ENCODE data around the gene RNF208. TPM values are rescaled to one million over a fixed set of nuclear protein-coding genes. Genes with fewer than 3 reads are reported as not detected.
"Not testable (repeated sequence)": the region's sequence is repeated elsewhere in the genome, so short reads cannot be mapped to it uniquely, and the experiment has no call there.

The RNF208 gene, protein sequence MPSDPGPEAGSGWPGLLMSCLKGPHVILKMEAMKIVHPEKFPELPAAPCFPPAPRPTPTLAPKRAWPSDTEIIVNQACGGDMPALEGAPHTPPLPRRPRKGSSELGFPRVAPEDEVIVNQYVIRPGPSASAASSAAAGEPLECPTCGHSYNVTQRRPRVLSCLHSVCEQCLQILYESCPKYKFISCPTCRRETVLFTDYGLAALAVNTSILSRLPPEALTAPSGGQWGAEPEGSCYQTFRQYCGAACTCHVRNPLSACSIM
- 0.76 and 2.9 TPM in 2 replicates for total RNA-seq

DNA sequence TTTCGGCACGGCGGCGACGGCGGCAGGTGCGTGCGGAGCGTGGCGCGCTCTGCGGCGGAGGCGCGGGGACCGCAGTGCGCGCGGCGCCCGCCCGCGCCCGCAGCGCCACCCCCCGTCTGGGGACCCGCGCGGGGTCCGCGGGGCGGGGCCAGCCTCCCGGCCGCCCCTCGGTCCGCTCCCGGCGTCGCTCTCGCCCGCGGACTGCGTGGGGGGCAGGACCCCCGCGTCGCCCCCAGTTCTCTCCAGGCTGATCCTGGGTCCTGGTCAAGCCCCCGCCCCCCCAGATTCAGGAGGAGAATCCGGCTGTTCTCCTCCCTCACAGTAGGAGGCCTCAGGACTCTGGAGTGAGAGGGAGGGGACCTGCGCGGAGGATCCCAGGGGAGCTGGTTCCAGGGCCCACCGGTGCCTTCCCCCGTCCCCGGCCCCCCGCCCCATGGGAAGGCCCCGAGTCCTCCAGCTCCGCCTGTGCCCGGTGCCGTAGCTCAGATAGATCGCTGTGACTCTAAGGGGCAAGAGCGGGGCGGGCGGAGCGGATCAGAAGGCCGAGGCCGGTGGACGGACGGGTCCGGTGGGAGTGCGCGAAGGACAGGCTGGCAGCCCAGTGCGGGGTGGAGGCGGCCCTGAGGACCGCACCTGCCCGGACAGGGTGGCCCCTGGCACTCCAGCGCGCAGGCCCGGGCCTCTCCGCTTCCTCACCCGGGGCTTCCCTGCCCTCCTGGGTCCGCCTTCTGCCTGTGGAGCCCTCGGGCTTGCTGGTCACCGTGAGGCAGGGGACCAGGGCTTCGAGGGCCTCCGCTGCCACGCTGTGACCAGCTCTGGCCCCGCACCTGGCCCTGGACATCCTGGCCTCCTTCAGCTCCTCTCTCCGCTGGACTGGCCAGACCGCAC is at the start of gene RNF208:
RNF208 (minus strand) TSS at position 51 of the 888 bp plus-strand sequence. CDS start 1,028 bp downstream, outside the sequence.
- no peak for DNase-seq (ENCODE audit: extremely low read depth, low read depth, low spot score)

DNA sequence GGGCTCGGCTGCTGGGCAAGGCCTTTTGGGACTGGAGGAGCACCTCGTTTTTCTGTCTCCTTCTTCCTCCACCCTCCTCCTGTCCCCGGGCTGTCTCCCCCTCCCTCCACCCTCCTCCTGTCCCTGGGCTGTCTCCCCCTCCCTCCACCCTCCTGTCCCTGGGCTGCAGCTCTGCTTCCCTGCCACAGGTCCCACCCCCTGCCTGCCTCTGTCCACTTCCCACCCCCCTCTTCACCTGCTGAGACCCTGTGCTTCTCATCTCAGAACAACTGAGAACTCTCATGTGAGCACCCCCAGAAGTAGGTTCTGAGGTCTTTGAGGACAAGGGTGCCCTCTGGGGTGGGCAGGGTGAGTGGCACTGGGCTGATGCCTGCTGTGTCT is 49.6 kb upstream of the RNF208 start:
- DNase-seq (ENCODE audit: extremely low read depth, low read depth, low spot score) = no peak

DNA sequence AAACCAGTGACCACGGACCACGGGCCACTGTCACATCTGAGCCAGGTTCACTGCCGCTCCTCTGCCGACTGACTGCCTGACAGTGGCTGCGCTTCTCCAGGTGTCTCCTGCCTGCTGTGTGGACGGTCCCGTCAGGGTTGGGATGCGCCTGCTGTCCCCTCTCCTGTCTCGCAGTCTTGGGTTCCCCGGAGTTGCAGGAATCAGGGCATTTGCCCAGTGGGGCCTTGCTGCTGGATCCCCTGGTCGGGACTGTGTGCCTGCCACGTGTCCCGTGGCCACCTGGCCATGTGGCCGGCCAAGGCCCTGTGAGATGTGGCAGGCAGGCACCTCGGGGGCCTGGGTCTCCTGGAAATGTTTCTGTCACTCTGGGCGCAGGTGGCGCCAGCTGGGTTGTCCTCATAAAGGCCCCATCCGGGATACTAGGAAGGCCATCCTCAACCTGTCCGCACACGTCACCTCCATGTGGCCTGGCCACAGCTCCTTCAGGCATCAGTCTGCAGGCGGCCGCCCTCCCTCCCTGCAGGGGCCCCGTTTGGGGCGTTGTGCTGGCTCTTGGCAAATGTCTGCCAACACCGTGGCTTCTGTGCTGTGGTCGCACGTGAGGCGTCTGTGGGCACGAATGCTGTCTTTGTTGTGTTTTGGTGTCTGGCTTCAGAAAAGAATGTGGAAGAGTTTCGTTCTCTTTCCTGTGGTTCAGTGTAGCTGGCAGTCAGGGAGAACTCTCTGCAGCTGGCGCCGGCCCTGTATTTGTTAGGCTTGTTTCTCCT is 49.1 kb upstream of the RNF208 start:
- no peak for DNase-seq (ENCODE audit: extremely low read depth, low read depth, low spot score)

DNA sequence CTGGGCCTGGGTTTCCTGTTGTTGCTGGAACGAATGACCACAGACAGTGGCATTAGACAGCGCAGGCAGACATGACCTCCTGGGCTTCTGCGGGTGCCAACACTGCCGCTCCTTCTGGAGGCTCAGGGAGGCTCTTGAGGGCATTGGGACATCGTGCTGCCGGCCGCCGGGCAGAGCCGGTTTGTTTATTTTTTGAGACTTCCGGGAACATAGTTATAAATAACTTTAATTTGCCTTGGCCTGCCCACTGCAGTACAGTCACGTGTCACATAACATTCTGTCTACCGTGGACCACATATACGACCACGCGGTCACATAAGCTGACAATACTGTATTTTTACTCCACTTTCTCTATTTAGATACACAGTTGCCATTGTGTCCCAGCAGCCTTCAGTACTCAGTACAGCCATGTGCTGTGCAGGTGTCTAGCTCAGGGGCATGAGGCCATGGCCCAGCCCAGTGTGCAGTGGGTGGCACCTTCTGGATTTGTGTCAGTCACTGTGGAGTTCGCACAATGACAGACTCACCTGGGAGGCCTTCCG is 47.3 kb upstream of the RNF208 start:
- no peak for DNase-seq (ENCODE audit: extremely low read depth, low read depth, low spot score)

DNA sequence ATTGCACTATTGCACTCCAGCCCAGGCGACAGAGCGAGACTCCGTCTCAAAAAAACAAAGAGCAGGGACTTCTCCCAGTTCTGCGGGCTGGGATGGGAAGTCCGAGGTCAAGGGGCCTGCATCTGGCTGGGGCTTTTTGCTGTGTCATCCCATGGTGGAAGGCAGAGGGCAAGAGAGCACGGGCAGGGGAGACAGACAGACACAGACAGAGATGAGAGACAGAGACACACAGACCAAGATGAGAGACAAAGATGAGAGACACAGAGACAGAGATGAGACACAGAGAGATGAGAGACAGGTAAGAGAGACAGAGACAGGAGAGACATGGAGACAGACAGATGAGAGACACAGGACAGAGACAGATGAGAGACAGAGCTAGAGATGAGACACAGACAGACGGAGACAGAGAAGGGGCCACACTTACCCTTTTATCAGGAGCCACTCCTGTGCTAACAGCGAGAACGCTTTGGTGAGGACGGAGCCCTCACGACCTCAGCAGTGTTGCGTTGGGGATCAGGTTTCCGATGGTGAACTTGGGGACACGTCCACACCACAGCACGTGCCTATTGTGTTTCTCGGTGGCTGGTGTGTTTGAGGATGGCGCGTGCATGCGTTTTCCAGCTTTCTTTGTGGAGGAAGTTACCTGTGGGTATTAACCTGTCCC is 46.6 kb upstream of the RNF208 start:
- no peak for DNase-seq (ENCODE audit: extremely low read depth, low read depth, low spot score)

DNA sequence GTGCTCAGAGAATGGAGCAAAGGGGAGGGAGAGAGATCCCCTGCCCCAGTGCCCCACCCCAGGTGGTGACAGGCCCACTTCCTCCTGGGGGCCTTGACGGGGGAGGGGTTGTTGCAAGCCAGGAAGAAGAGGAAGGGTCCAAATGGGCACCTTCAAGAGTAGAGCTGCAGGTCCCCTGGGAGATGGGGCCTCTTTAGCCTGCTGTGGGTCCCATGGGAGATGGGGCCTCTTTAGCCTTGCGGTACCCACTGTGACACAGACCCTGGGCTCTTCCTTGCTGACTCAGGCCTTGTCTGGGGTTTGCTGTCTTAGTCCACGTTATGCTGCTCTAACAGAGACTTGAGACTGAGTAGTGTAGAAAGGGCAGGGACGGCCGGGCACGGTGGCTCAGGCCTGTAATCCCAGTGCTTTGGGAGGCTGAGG is 45.9 kb upstream of the RNF208 start:
- no peak for DNase-seq (ENCODE audit: extremely low read depth, low read depth, low spot score)

DNA sequence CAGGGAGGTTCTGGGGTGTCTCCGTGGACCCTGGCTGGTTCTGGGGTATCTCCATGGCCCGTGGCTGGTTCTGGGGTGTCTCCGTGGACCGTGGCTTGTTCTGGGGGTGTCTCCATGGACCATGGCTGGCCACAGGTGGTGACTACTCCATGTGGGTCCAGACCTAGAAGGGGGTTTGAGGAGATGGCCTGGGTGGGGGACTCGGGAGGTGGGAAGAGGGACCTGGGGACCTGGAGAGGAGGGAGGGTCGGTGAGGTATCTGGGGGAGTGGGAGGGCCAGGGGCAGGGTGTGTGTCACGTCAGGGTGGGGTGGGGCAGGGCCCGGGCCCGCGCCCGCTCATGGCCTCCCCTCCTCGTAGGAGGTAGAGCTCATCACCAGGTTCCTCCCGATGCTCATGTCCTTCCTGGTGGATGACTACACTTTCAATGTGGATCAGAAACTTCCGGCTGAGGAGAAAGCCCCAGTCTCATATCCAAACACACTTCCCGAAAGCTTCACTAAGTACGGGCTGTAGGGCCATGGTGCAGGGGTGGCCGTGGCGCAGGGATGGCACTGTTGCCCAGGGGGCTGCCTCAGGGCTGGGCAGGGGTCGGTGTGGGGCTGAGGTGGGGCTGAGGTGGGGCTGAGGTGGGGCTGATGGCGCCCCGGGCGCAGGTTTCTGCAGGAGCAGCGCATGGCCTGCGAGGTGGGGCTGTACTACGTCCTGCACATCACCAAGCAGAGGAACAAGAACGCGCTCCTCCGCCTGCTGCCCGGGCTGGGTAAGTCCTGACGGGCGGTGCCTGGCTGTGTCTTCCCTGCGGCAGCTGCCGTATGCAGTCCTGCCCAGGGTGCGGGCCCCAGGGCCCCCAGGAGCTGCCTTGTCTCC is 44.8 kb upstream of the RNF208 start:
- no peak for DNase-seq (ENCODE audit: extremely low read depth, low read depth, low spot score)

DNA sequence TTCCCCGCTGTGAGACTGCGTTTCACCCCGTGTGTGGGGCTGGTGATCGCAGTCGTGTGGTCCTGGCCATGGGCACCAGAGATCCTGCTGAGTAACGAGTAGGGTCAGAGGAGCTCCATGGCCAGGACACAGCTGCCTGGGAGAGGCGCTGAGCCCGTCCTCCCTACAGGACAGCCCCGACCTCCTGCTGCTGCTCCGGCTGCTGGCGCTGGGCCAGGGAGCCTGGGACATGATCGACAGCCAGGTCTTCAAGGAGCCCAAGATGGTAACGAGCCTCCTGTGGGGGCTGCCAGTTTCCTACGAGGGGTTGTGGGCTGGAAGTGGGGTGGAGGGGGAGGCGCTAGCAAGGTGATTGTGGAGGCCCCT is 44.1 kb upstream of the RNF208 start:
- no peak for DNase-seq (ENCODE audit: extremely low read depth, low read depth, low spot score)

DNA sequence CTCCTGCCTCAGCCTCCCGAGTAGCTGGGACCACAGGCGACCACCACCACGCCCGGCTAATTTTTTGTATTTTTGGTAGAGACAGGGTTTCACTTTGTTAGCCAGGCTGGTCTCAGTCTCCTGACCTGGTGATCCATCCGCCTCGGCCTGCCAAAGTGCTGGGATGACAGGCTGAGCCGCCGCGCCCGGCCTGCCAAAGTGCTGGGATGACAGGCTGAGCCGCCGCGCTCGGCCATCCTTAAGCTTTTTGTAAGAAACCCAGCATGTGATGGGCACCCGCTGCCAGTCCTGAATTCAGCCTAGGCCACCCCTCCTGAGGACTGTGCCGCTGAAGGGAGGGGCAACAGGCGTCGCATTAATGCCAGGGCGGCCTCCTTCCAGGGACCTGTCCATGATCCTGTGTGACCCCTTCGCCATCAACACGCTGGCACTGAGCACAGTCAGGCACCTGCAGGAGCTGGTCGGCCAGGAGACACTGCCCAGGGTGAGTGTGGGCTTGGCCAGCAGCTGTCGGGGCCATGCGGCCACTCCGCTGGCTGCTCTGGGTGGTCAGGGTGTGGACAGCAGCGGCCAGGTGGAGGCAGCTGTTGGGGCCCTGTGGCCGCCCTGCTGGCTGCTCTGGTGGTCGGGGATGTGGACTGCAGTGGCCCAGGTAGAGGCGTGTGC is 43.6 kb upstream of the RNF208 start:
- DNase-seq (ENCODE audit: extremely low read depth, low read depth, low spot score) = no peak

DNA sequence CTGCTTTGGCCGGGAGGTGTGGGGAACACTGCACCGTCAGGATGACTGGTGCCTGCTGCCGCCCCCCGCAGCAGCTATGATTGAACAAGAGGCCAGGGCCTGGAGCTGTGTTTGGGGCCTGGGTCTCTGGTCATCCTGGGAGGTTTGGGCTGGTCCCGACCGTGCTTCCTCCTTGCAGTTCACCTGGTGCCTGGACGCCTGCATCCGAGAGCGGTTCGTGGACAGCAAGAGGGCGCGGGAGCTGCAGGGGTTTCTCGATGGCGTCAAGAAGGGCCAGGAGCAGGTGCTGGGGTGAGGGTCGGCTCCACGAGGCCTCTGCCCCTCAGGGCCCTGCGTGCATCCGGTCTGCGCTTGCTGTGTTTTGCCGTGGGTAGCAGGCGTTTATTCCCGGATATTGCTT is 42.0 kb upstream of the RNF208 start:
- DNase-seq (ENCODE audit: extremely low read depth, low read depth, low spot score) = no peak

DNA sequence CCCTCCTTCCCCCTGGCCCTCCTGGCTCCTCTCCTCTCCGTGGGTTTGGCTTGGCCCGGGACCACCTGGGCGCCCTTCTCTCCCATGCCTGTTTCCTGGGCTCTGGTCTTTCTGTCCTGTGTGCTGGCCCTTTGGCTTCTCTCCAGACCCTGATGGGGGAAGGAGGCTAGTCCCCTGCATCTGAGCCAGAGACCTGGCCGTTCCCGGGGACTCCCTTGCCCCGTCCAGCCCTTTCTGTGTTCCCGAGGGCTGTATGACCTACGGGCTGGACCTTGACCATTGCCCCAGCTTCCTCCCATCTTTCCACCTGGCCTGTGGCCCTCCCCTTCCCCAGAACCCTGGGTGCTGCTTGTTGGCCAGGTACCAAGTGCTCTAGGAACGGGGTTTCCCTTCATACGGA is 41.5 kb upstream of the RNF208 start:
- DNase-seq (ENCODE audit: extremely low read depth, low read depth, low spot score) = no peak

DNA sequence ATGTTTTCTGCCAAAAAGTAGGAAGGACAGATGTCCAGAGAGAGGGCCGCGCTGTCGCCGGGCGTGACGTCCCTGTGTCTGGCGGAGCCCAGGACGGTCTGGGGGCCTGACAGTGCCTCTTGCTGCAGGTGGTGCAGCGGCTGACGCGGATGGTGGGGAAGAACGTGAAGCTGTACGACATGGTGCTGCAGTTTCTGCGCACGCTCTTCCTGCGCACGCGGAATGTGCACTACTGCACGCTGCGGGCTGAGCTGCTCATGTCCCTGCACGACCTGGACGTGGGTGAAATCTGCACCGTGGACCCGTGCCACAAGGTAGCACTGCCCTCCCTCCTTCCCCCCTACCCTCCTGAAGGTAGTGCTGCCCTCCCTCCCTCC is 40.9 kb upstream of the RNF208 start:
- no peak for DNase-seq (ENCODE audit: extremely low read depth, low read depth, low spot score)

DNA sequence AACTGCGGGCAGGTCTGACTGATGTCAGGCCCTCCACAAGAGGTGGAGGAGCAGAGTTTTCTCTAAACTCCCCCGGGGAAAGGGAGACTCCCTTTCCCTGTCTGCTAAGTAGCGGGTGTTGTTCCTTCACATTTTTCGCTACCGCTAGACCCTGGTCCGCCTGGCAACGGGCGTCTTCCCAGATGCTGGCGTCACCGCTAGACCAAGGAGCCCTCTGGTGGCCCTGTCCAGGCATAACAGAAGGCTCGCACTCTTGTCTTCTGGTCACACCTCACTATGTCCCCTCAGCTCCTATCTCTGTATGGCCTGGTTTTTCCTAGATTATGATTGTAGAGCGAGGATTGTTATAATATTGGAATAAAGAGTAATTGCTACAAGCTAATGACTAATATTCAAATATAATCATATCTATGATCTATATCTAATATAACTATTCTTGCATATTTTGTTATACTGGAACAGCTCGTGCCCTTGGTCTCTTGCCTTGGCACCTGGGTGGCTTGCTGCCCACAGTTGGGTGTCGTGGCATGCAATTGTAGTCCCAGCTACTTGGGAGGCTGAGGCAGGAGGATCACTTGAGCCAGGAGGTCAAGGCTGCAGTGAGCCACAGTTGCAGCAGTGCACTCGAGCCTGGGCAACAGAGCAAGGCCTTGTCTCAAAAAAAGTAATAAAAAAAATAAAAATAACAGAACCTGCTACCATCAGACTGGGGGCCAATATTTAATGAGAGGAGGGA is 40.3 kb upstream of the RNF208 start:
- not testable (repeated sequence) for DNase-seq (ENCODE audit: extremely low read depth, low read depth, low spot score)

DNA sequence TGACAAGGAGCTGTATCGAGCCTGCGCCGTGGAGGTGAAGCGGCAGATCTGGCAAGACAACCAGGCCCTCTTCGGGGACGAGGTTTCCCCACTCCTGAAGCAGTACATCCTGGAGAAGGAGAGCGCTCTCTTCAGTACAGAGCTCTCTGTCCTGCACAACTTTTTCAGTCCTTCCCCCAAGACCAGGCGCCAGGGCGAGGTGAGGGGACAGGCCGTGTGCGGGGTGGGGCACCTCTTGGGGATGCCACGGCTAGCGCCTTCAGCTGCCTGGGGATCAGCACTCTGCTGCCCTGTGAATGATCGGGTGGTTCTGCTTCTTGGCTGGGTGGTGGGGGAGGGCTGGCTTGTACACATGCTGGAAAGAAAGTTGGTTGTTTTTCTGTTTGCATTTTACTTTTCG is 34.8 kb upstream of the RNF208 start:
- DNase-seq (ENCODE audit: extremely low read depth, low read depth, low spot score) = no peak

DNA sequence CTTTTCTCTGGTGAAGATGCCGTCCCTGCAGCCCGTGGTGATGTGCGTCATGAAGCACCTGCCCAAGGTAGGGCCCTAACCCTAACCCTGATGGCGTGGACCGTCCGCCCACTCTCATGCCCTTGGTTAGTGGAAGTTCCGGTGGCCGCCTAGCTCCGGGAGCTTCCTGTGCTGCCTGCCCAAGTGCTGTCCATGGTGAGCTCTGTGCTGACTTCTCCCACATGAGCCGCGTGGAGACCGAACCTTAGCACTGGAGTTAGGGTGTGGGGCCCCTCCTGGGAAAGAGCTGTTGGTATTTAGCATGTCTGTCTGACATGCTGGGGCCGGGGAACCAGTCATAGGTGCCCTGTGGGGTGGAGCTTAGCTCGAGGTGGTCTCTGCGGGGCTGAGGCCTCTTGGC is 34.3 kb upstream of the RNF208 start:
- no peak for DNase-seq (ENCODE audit: extremely low read depth, low read depth, low spot score)

DNA sequence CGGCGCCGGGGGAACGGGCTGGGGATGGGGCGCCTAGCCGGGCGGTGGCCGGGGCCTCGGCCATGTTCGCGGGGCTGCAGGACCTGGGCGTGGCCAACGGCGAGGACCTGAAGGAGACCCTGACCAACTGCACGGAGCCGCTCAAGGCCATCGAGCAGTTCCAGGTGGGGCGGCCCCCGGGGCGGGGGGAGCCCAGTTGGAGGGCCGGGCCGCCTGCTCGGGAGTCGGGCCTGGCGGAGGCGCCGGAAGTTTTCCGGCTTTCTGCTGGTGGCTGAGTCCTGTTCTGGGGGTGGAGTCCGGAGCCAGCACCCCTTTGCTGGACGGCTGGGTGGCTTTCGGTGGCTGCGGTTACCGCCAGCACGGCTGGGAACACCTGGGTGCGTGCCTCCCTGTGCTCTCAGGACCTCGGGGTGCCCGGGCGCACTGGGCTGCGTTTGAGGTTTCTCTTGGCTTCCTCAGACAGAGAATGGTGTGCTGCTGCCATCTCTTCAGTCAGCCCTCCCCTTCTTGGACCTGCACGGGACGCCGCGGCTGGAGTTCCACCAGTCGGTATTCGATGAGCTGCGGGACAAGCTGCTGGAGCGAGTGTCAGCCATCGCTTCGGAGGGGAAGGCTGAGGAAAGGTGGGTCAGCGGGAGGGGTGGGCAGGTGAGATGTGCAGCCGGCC is 33.5 kb upstream of the RNF208 start:
- no peak for DNase-seq (ENCODE audit: extremely low read depth, low read depth, low spot score)

DNA sequence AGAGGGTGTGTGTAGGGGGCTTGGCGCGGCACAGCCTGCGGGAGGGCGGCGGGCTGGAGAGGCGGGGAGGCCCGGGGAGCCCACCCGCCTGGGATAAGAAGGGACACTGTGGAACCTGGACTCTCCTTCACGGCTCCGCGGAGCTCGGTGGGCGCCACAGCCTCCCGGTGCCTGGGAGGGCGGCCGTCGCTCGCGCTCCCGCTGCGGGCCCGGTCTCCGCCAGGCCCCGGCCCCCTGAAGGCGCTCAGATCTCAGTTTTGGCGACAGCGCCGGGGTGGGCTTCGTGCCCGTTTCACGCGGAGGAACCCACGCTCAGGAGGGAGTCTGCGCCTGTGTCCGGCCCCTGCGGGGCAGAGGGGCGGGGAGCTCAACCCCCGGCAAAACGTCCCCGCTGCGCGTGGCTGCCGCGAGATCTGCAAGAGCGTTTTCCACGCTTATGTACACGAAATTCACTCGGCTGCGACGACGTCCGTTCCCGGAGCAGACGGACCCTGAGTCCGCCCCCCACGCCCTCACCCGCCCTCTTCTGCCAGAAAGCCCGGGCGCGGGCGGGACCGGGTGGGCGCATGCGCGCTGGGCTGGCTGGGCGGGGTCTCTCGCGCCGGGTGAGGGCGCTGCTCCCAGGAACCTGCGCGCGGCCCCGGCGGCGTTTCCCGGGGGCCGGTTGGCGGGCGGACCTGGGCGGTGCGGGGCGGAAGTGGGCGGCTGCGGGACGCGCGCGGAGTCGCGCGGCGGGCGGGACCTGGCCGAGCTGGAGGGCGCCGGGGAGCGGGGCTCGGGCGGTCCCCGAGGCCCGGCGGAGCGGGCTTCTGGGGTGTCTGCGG is 32.8 kb upstream of the RNF208 start, which contains the start of gene NELFB:
NELFB (plus strand) TSS at position 704 of the 824 bp plus-strand sequence.
- DNase-seq (ENCODE audit: extremely low read depth, low read depth, low spot score) = no peak

Measured in glomerular endothelial cell (primary cell).